Endothelial cell of umbilical vein (primary cell): ENCODE data around the gene NBEA. TPM values are rescaled to one million over a fixed set of nuclear protein-coding genes. Genes with fewer than 3 reads are reported as not detected.

Experiments used
- BruUV-seq: library from RNA; stranded (reverse); fragments of 400-500 nt; replicated peaks from 2 replicates; lab custom pipeline; 2021; lab: Mats Ljungman, UMichigan
- CTCF ChIA-PET: fragments of 300-600, 350-600 bp; sonication (Branson Sonifier 250); formaldehyde crosslinking; loops from one replicate; lab custom pipeline; 2021; ENCODE audit warnings: antibody characterized with exemption, inconsistent platforms; lab: Charles Lee
- POLR2A ChIA-PET: fragments of 300-600, 350-600 bp; sonication (Branson Sonifier 250); formaldehyde crosslinking; loops from one replicate; lab custom pipeline; 2021; ENCODE audit warnings: antibody characterized with exemption, inconsistent platforms; lab: Charles Lee
- DNase-seq: peaks from one replicate; pipeline ENCODE4 v3.0.0-alpha.2; 2011; ENCODE audit warnings: low read depth, low spot score
- FAIRE-seq: peaks from 2 replicates; lab custom pipeline; 2011; peaks lifted over from hg19 to GRCh38; lab: Jason Lieb, UNC
- H2AFZ ChIP-seq: 2 replicates; pipeline ENCODE4 v1.6.0; 2012; ENCODE audit warnings: low read depth, low read length, control low read depth, inconsistent platforms
- H3K27ac ChIP-seq: 2 replicates; pipeline ENCODE4 v1.5.1; 2011; ENCODE audit warnings: low read depth, mild to moderate bottlenecking, control low read depth, low read length, moderate library complexity; ENCODE audit not compliant: insufficient read depth
- H3K27me3 ChIP-seq, 2 experiments: 2 replicates each; pipeline versions ENCODE4 v1.6.0 to v1.6.1; 2011; ENCODE audit warnings: low read length in 2 of 2, mixed read lengths in 1 of 2; ENCODE audit not compliant: control insufficient read depth in 2 of 2, insufficient read depth in 2 of 2
- H3K36me3 ChIP-seq, 2 experiments: 2 replicates in 1 of 2; 3 replicates in 1 of 2; pipeline ENCODE4 v1.5.1; 2011; ENCODE audit warnings: low read length in 2 of 2, mild to moderate bottlenecking in 1 of 2, moderate library complexity in 1 of 2; ENCODE audit not compliant: control insufficient read depth in 2 of 2, insufficient read depth in 2 of 2; ENCODE audit errors: extremely low read depth in 1 of 2
- H3K4me1 ChIP-seq: 3 replicates; pipeline ENCODE4 v1.5.1; 2011; ENCODE audit warnings: mild to moderate bottlenecking, low read length; ENCODE audit not compliant: control insufficient read depth, insufficient read depth; ENCODE audit errors: extremely low read depth
- H3K4me2 ChIP-seq: 2 replicates; pipeline ENCODE4 v1.6.1; 2011; ENCODE audit warnings: low read length, control low read depth, mixed read lengths; ENCODE audit not compliant: insufficient read depth
- H3K4me3 ChIP-seq, 3 experiments: fragments of 200-600 bp in 1 of 3; sonication (generic), shearing (Covaris generic) in 1 of 3; replicated peaks in 1 of 3; 2 replicates each; pipeline ENCODE4 v1.5.1; 2011 to 2016; ENCODE audit warnings: control low read depth in 3 of 3, low read length in 3 of 3, mild to moderate bottlenecking in 2 of 3, inconsistent platforms in 1 of 3, low read depth in 1 of 3, moderate library complexity in 1 of 3; ENCODE audit not compliant: insufficient read depth in 1 of 3
- H3K79me2 ChIP-seq: 2 replicates; pipeline ENCODE4 v1.6.0; 2012; ENCODE audit warnings: low read length, inconsistent platforms; ENCODE audit not compliant: control insufficient read depth, insufficient read depth
- H3K9ac ChIP-seq: replicated peaks from 2 replicates; pipeline ENCODE3; 2011; ENCODE audit warnings: low read length, control low read depth; ENCODE audit not compliant: insufficient read depth; ENCODE audit errors: extremely low read depth
- H3K9me1 ChIP-seq: replicated peaks from 3 replicates; pipeline ENCODE4 v1.6.0; 2011; ENCODE audit warnings: mild to moderate bottlenecking, low read length; ENCODE audit not compliant: control insufficient read depth, insufficient read depth; ENCODE audit errors: extremely low read depth
- H3K9me3 ChIP-seq: replicated peaks from 2 replicates; pipeline ENCODE4 v1.5.1; 2012; ENCODE audit warnings: low read length, inconsistent platforms; ENCODE audit not compliant: control insufficient read depth, insufficient read depth
- H4K20me1 ChIP-seq: replicated peaks from 2 replicates; pipeline ENCODE3; 2011; ENCODE audit warnings: mild to moderate bottlenecking, low read length; ENCODE audit not compliant: control insufficient read depth, insufficient read depth; ENCODE audit errors: extremely low read depth
- EZH2 ChIP-seq: IDR thresholded peaks from 2 replicates; pipeline ENCODE4 v1.6.1; 2012; ENCODE audit warnings: borderline replicate concordance, low read depth, mild to moderate bottlenecking, moderate library complexity, low read length, inconsistent platforms; ENCODE audit not compliant: severe bottlenecking
- FOS ChIP-seq: IDR thresholded peaks from 2 replicates; pipeline ENCODE4 v1.6.1; 2011; ENCODE audit warnings: mild to moderate bottlenecking, low read length, moderate library complexity, borderline replicate concordance; ENCODE audit not compliant: insufficient read depth
- GATA2 ChIP-seq: IDR thresholded peaks from 2 replicates; pipeline ENCODE4 v1.7.0; 2011; ENCODE audit warnings: low read depth, mild to moderate bottlenecking, moderate library complexity, mixed read lengths, low read length; ENCODE audit not compliant: insufficient read length, insufficient read depth
- JUN ChIP-seq: IDR thresholded peaks from 2 replicates; pipeline ENCODE4 v1.6.1; 2011; ENCODE audit warnings: borderline replicate concordance, low read depth; ENCODE audit not compliant: insufficient read length, insufficient read depth
- MYC ChIP-seq: IDR thresholded peaks from one replicate; pipeline ENCODE4 v1.6.1; 2011; ENCODE audit warnings: mild to moderate bottlenecking, low read depth, low read length
- POLR2A ChIP-seq: IDR thresholded peaks from 2 replicates; pipeline ENCODE4 v1.6.1; 2012; ENCODE audit warnings: low read depth, mild to moderate bottlenecking, control low read depth, low read length
- POLR2AphosphoS5 ChIP-seq: IDR thresholded peaks from 2 replicates; pipeline ENCODE4 v1.6.1; 2012; ENCODE audit warnings: low read depth, mild to moderate bottlenecking, control low read depth, low read length, moderate library complexity; ENCODE audit not compliant: insufficient read depth
- dilution Hi-C: fragments of 300-500 bp; cut with MboI; formaldehyde crosslinking; loops from one replicate; pipeline ENCODE4 v1.15.0; 2019; ENCODE audit warnings: low sequenced_read_pairs; ENCODE audit not compliant: extremely low pct_ligation_motif_present
- intact Hi-C: fragments of 100-400 bp; cut with micrococcal nuclease; formaldehyde crosslinking; loops from one replicate; pipeline ENCODE4 v1.10.0; 2022
- polyA plus RNA-seq, 4 experiments: library from polyadenylated mRNA; depleted of rRNA in 3 of 4; stranded (reverse) in 3 of 4; unstranded in 1 of 4; fragments of >200 nt; gene quantifications; 2 replicates each; pipeline versions ENCODE4 v1.2.1 to v1.2.3, GENCODE V29; 2011 to 2012; ENCODE audit warnings: missing spikeins in 1 of 4
- total RNA-seq: library from RNA; stranded (reverse); gene quantifications from 2 replicates; pipeline ENCODE4 v1.2.3, GENCODE V29; 2021
- TF ChIP-seq, protein P1 (sequence below): IDR thresholded peaks from 2 replicates; pipeline ENCODE4 v1.6.1; 2011; ENCODE audit not compliant: insufficient read depth, insufficient read length
- TF ChIP-seq, protein P2 (sequence below), 2 donors: IDR thresholded peaks; 1 replicate in 1 of 2; 2 replicates in 1 of 2; pipeline ENCODE4 v1.5.1; 2011; ENCODE audit warnings: low read length in 2 of 2, mild to moderate bottlenecking in 2 of 2, moderate library complexity in 2 of 2, control low read depth in 1 of 2, inconsistent platforms in 1 of 2, low read depth in 1 of 2; ENCODE audit not compliant: insufficient read depth in 1 of 2; ENCODE audit errors: extremely low read depth in 1 of 2

The NBEA gene
- total and polyA plus RNA-seq, 2 donors (not counting 3 experiments of a cell fraction or from before 2014, with no cell fraction given): 3.0 to 4.8 TPM

DNA sequence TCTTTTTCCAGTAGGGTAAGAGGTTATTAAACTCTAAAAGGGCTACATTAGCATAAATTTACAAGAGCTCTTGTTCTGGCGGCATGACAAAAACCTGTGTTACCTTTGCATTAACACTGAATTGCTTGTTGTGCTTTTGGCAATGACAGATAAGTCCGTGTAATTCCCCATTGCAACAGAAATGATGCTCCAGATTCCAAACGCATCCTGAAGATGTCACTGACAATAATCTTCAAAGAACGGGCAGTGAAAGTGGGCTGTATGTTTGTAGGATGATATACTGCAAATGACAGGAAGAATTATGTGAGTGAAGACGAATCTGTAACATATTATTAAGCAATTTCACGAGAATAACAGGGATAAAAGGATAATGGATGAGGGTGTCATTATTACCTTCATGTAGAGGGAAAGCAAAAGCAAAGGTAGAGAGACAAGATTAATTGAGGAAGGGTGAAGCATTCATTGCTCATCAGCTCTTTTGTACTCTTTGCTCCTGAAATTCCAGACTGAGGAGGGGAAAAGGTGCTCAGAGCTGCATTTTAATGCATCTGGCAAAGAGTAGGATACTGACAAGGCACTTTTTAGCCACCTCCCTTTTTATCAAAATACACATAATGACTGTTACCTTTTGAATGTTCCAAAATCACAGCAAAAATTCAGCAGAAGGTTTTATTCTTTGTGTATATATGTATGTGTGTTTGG, 572.9 kb downstream of the NBEA start:
- Histone ChIP-seq H3K9me3 (no peaks in the 10 kb centered on the region), H3K36me3 (no peaks in the 10 kb centered on the region), H3K4me2 (no peak overlapping the region), H3K27ac (no peak overlapping the region), H3K4me3 (no peak overlapping the region), H3K27me3 (no peaks in the 10 kb centered on the region), H4K20me1 (no peaks in the 10 kb centered on the region), H3K9me1 (no peaks in the 10 kb centered on the region), H2AFZ (no peak overlapping the region), H3K9ac (no peak overlapping the region), H3K4me1 (no peaks in the 10 kb centered on the region), H3K79me2 (no peaks in the 10 kb centered on the region)
- intact Hi-C loops (no loop called here), dilution Hi-C loops (no loop called here)
- BruUV-seq: no TSS peak
- DNase-seq: no peak
- no peak for TF ChIP-seq MYC
- TF ChIP-seq, protein P1, sequence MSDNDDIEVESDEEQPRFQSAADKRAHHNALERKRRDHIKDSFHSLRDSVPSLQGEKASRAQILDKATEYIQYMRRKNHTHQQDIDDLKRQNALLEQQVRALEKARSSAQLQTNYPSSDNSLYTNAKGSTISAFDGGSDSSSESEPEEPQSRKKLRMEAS: no peak
- ChIA-PET CTCF (no interaction called here), POLR2A (no interaction called here)
- FAIRE-seq: no peak

DNA sequence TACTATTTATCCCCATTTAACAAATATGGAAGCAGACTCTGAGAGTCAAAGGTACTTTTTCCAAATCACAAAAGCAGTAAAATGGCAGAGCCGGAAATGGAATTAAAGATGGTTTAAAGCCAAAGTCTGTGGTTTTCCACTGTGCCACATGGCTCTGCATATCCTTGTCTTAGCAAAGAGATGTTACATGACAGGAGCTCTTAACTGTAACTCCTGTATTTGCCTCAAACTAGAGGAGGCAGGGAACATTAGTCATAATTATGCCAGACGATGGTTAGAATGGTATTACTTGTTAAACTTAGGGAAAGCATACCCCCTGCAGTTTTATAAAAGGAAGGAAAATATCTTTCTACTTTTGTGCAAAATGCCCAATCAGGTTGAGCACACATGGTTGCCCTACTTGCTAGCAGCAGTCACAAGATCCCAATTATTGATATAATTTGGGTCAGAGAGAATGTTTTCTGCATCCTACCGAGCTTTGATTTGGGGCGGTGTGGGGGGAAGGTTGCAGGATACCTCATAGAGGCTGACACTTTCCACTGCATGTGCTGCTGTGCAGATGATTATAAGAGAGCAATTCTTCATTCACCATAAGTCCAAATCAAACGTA, 576.4 kb downstream of the NBEA start:
- Histone ChIP-seq H3K4me2 (no peak overlapping the region), H3K36me3 (no peaks in the 10 kb centered on the region), H4K20me1 (no peaks in the 10 kb centered on the region), H3K9ac (no peak overlapping the region), H3K27me3 (no peaks in the 10 kb centered on the region), H3K9me3 (no peaks in the 10 kb centered on the region), H3K4me1 (no peaks in the 10 kb centered on the region), H3K27ac (no peak overlapping the region), H2AFZ (no peak overlapping the region), H3K79me2 (no peaks in the 10 kb centered on the region), H3K9me1 (no peaks in the 10 kb centered on the region), H3K4me3 (no peak overlapping the region)
- TF ChIP-seq POLR2A: no peak
- no peak for TF ChIP-seq EZH2
- no peak for TF ChIP-seq POLR2AphosphoS5
- TF ChIP-seq, protein P2, sequence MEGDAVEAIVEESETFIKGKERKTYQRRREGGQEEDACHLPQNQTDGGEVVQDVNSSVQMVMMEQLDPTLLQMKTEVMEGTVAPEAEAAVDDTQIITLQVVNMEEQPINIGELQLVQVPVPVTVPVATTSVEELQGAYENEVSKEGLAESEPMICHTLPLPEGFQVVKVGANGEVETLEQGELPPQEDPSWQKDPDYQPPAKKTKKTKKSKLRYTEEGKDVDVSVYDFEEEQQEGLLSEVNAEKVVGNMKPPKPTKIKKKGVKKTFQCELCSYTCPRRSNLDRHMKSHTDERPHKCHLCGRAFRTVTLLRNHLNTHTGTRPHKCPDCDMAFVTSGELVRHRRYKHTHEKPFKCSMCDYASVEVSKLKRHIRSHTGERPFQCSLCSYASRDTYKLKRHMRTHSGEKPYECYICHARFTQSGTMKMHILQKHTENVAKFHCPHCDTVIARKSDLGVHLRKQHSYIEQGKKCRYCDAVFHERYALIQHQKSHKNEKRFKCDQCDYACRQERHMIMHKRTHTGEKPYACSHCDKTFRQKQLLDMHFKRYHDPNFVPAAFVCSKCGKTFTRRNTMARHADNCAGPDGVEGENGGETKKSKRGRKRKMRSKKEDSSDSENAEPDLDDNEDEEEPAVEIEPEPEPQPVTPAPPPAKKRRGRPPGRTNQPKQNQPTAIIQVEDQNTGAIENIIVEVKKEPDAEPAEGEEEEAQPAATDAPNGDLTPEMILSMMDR (IDR thresholded peaks at IDR 0.05; ENCODE audit: extremely low read depth in 1 of 2, insufficient read depth in 1 of 2, low read depth in 1 of 2, low read length in 2 of 2): no peak
- TF ChIP-seq, protein P1: no peak
- no peak for TF ChIP-seq JUN
- TF ChIP-seq GATA2: no peak
- TF ChIP-seq MYC: no peak
- no peak for TF ChIP-seq FOS
- dilution Hi-C loops (no loop called here), intact Hi-C loops (no loop called here)
- ChIA-PET POLR2A (no interaction called here), CTCF (no interaction called here)
- FAIRE-seq (no peak), DNase-seq (no peak)
- no TSS peak for BruUV-seq
